Left hindlimb (tissue), 1 donor: ENCODE measurements around the gene CLCNKA.
A peak's percentile ranks its signal among the peaks of the same experiment; 100 is the strongest.

Source experiments
- DNase-seq: peaks from one replicate; pipeline ENCODE4 v3.0.0-alpha.2; 2018

The CLCNKA gene

DNA sequence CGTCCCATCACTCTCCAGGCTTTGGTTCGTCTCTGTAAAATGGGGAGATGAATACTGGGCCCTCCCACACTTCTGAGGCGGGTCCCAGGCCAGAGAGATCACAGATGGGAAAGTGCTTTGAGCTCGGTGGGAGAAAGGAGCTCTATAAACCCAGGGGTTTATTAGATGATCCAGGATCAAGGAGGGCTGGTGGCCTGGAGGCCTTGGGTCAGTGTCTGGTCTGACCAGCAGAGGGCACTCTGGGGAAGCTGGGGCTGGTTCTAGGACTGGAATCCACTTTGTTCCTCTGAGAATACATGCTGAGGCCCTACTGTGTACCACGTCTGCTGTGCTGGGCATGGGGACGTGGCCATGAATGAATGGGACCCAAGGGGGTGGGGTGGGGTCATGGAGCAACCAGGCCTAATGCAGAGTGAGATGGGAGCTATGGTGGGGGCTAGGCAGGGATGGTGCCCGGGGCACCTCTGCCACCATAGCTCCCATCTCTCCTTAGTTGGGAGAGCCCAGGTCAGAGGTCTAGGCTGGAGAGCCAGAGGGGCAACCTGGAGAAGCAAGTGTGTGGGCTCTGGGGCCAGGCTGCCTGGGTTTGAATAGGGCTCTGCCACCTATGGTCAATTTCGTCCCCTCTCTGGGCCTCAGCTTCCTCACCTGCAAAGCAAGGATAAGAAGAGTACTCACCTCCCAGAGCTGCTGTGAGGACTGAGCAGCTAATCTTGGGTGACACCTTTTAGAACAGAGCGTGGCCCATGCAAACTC lies 60.6 kb downstream of the CLCNKA start:
- peak; percentile 38 for DNase-seq

GRCh38 chr1:16083486-16083885 lies 61.6 kb downstream of the CLCNKA start:
- DNase-seq: peak; percentile 20
